NCI-H510A treated with DMSO at 0.1 percent for 48 hours (cell line): ENCODE measurements around the gene MRTFB.
"Not testable (repeated sequence)": the region's sequence is repeated elsewhere in the genome, so short reads cannot be mapped to it uniquely, and the experiment has no call there.

ENCODE experiments used
- DNase-seq: peaks from one replicate; lab custom pipeline; 2025; lab: John Stamatoyannopoulos, UW

Gene MRTFB

GRCh38 chr16:14070877-14071575 is at the start of gene MRTFB:
Gene MRTFB (plus strand): TSS chr16:14071319. CDS start chr16:14140607, 69,288 bp downstream.
- peak; percentile 47 for DNase-seq

GRCh38 chr16:14023526-14023925 is 47.6 kb upstream of the MRTFB start:
- DNase-seq: not testable (repeated sequence)

GRCh38 chr16:14024283-14024682 is 46.8 kb upstream of the MRTFB start:
- no peak for DNase-seq

- no peak for DNase-seq
Measured at GRCh38 chr16:14026572-14027285, 44.4 kb upstream of the MRTFB start.

- peak; percentile 77 for DNase-seq
Measured at GRCh38 chr16:14028202-14028601, 42.9 kb upstream of the MRTFB start.

GRCh38 chr16:14029658-14030057 is 41.5 kb upstream of the MRTFB start:
- DNase-seq: no peak

- no peak for DNase-seq
Measured at GRCh38 chr16:14035092-14035491, 36.0 kb upstream of the MRTFB start.

- no peak for DNase-seq
Measured at GRCh38 chr16:14036889-14037288, 34.2 kb upstream of the MRTFB start.

- DNase-seq: no peak
Measured at GRCh38 chr16:14037960-14038359, 33.2 kb upstream of the MRTFB start.

GRCh38 chr16:14041164-14041563 is 30.0 kb upstream of the MRTFB start:
- DNase-seq: no peak

- no peak for DNase-seq
Measured at GRCh38 chr16:14042706-14043105, 28.4 kb upstream of the MRTFB start.

- DNase-seq: no peak
Measured at GRCh38 chr16:14043278-14043677, 27.8 kb upstream of the MRTFB start.

- no peak for DNase-seq
Measured at GRCh38 chr16:14043793-14044192, 27.3 kb upstream of the MRTFB start.

GRCh38 chr16:14047121-14047859 is 23.8 kb upstream of the MRTFB start:
- not testable (repeated sequence) for DNase-seq

GRCh38 chr16:14050291-14051027 is 20.7 kb upstream of the MRTFB start:
- DNase-seq: no peak

- no peak for DNase-seq
Measured at GRCh38 chr16:14051103-14051729, 19.9 kb upstream of the MRTFB start.

- DNase-seq: no peak
Measured at GRCh38 chr16:14056970-14057369, 14.1 kb upstream of the MRTFB start.

- DNase-seq: no peak
Measured at GRCh38 chr16:14057878-14058382, 13.2 kb upstream of the MRTFB start.

GRCh38 chr16:14061732-14062259 is 9.3 kb upstream of the MRTFB start:
- DNase-seq: no peak

- no peak for DNase-seq
Measured at GRCh38 chr16:14062261-14062660, 8.9 kb upstream of the MRTFB start.
